HEK293T (cell line): ENCODE data around the gene PPIL4.

Source experiments
- ARNT ChIP-seq: fragments of 450-650 bp; IDR thresholded peaks from 2 replicates; pipeline ENCODE4 v1.6.1; 2017; ENCODE audit warnings: mild to moderate bottlenecking
- CTBP1 ChIP-seq: fragments of 450-650 bp; IDR thresholded peaks from 2 replicates; pipeline ENCODE4 v1.6.1; 2016; ENCODE audit warnings: borderline replicate concordance
- FOXA1 ChIP-seq: fragments of 450-650 bp; IDR thresholded peaks from 2 replicates; pipeline ENCODE4 v1.6.1; 2016; ENCODE audit warnings: mild to moderate bottlenecking
- FOXM1 ChIP-seq: fragments of 450-650 bp; IDR thresholded peaks from 2 replicates; pipeline ENCODE4 v1.6.1; 2017; ENCODE audit warnings: mild to moderate bottlenecking, borderline replicate concordance
- HDGF ChIP-seq: fragments of 450-650 bp; IDR thresholded peaks from 2 replicates; pipeline ENCODE4 v1.6.1; 2017; ENCODE audit warnings: antibody characterized with exemption, borderline replicate concordance
- SP1 ChIP-seq: fragments of 450-650 bp; IDR thresholded peaks from 2 replicates; pipeline ENCODE4 v1.6.1; 2017
- SUZ12 ChIP-seq: fragments of 450-650 bp; IDR thresholded peaks from 2 replicates; pipeline ENCODE4 v1.6.1; 2016; ENCODE audit warnings: mild to moderate bottlenecking
- TARDBP ChIP-seq: fragments of 450-650 bp; IDR thresholded peaks from 2 replicates; pipeline ENCODE4 v1.6.1; 2016
- ZNF384 ChIP-seq: fragments of 450-650 bp; IDR thresholded peaks from 2 replicates; pipeline ENCODE4 v1.6.1; 2016
- TF ChIP-seq, protein P1 (sequence below): fragments of 450-650 bp; IDR thresholded peaks from 2 replicates; pipeline ENCODE4 v1.6.1; 2016

- TF ChIP-seq HDGF = no peak
- TF ChIP-seq SP1 = no peak
- no peak for TF ChIP-seq FOXA1
- TF ChIP-seq FOXM1 = no peak
- TF ChIP-seq SUZ12 = no peak
- TF ChIP-seq, protein P1, sequence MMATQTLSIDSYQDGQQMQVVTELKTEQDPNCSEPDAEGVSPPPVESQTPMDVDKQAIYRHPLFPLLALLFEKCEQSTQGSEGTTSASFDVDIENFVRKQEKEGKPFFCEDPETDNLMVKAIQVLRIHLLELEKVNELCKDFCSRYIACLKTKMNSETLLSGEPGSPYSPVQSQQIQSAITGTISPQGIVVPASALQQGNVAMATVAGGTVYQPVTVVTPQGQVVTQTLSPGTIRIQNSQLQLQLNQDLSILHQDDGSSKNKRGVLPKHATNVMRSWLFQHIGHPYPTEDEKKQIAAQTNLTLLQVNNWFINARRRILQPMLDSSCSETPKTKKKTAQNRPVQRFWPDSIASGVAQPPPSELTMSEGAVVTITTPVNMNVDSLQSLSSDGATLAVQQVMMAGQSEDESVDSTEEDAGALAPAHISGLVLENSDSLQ = no peak
- no peak for TF ChIP-seq CTBP1
- TF ChIP-seq TARDBP = no peak
- no peak for TF ChIP-seq ZNF384
- TF ChIP-seq ARNT = no peak
Observed at GRCh38 chr6:149487316-149487715, 58.5 kb downstream of the PPIL4 start.
